Heart right ventricle (tissue), 16 donors: ENCODE measurements around the gene HABP2. TPM values are rescaled to one million over a fixed set of nuclear protein-coding genes. Genes with fewer than 3 reads are reported as not detected.

Experiments used
- ATAC-seq, 8 donors: fragments of 200-7000 bp; cut with Tn5 transposase; one replicate each; pipeline ENCODE4 v1.9.1; 2020; ENCODE audit warnings: mild to moderate bottlenecking in 8 of 8, moderate library complexity in 8 of 8, moderate number of reproducible peaks in 1 of 8
- DNase-seq, 2 donors: peaks; one replicate each; pipeline ENCODE4 v3.0.0-alpha.2; 2020
- H3K27ac ChIP-seq, 10 donors: fragments of 200-600 bp; sonication (generic) in 2 of 10; one replicate each; pipeline versions ENCODE4 v1.5.0 to v1.8.0; 2020 to 2022; ENCODE audit warnings: mild to moderate bottlenecking in 3 of 10
- H3K27me3 ChIP-seq, 7 donors: fragments of 200-600 bp; one replicate each; pipeline ENCODE4 v1.8.0; 2021 to 2022; ENCODE audit warnings: mild to moderate bottlenecking in 2 of 7
- H3K36me3 ChIP-seq, 9 donors: fragments of 200-600 bp; sonication (generic) in 1 of 9; one replicate each; pipeline versions ENCODE4 v1.5.0 to v1.8.0; 2020 to 2022; ENCODE audit warnings: mild to moderate bottlenecking in 2 of 9
- H3K4me1 ChIP-seq, 9 donors: fragments of 200-600 bp; sonication (generic) in 1 of 9; one replicate each; pipeline versions ENCODE4 v1.5.0 to v1.8.0; 2020 to 2022; ENCODE audit warnings: mild to moderate bottlenecking in 4 of 9
- H3K4me3 ChIP-seq, 10 donors: fragments of 200-600 bp; sonication (generic) in 2 of 10; one replicate each; pipeline versions ENCODE4 v1.5.0 to v1.8.0; 2020 to 2022; ENCODE audit warnings: mild to moderate bottlenecking in 7 of 10, moderate library complexity in 2 of 10
- H3K9me3 ChIP-seq, 11 donors: fragments of 200-600 bp in 10 of 11; sonication (generic) in 2 of 11; one replicate each; pipeline versions ENCODE4 v1.5.0 to v1.8.0; 2013 to 2022; ENCODE audit warnings: mild to moderate bottlenecking in 2 of 11, control low read depth in 1 of 11, moderate library complexity in 1 of 11
- WGBS, 2 donors: extraction: QIAGEN DNeasy Blood & Tissue Kit; methylation state at CpG; one replicate each; pipeline ENCODE4 v1.1.7; 2013; ENCODE audit warnings: inconsistent platforms in 1 of 2; 5-methylcytosine and 5-hydroxymethylcytosine counted together
- intact Hi-C, 10 donors: fragments of 100-400 bp; cut with DNase I; formaldehyde crosslinking; loops; one replicate each; pipeline versions ENCODE4 v1.11.1 to v1.14.2; 2022
- polyA plus RNA-seq, 2 donors: library from polyadenylated mRNA; stranded (reverse); fragments of 200-250 nt; gene quantifications; one replicate each; pipeline ENCODE4 v1.2.3, GENCODE V29; 2013
- total RNA-seq, 10 donors: library from RNA; stranded (reverse); fragmentation: NEBNext Ultra II Directional in 3 of 10; extraction: Animal tissue kit (Norgen Biotek cat#: 25700) in 3 of 10; gene quantifications; one replicate each; pipeline versions ENCODE4 v1.2.1 to v1.2.4, GENCODE V29; 2021 to 2023
- TF ChIP-seq, protein P1 (sequence below), 9 donors: fragments of 200-600 bp; sonication (generic) in 2 of 9; IDR thresholded peaks; one replicate each; pipeline versions ENCODE4 v1.5.0 to v1.8.0; 2021 to 2022; ENCODE audit warnings: antibody characterized with exemption in 9 of 9, mild to moderate bottlenecking in 5 of 9, moderate library complexity in 1 of 9
- donor health status: Arrhythmogenic right ventricular cardiomyopathy.
- donor health status: ischemic (EF 13 %, LVEDD 7.1; RV severe dilation, severe dysfunction).
- donor health status: healthy with polysubstance abuse.
- donor health status: DM: no; HTN: yes; CAD: no.
- donor health status: DM: no; HTN: no; CAD: no.
- donor health status: ischemic (EF 25% LVEDD 6.9; RV normal size, moderate dysfunction).
- donor health status: ischemic (EF 25% LVEDD 5.7; RV mildly dilated, moderate dysfunction).
- donor health status: healthy.
- donor health status: DM: yes; HTN: yes; CAD: no.
- donor health status: Ischemic cardiomyopathy.
- donor health status: ischemic (EF 35%, LVEDD 5.7; RV mildly dilated, moderate dysfunction).
- donor health status: nonischemic (EF 11% LVEDD 7.7; RV severe dilation, severe dysfunction).
- donor health status: DM: yes; HTN: yes; CAD: no.
- donor health status: PGD.
- donor health status: ischemic (EF 29% LVEDD 5.4; RV normal size, mild dysfunction).
- donor health status: nonischemic (EF 23%, LVEDD 6.1; RV moderate dilation, normal function).

HABP2 gene
- total and polyA plus RNA-seq, 12 donors: 0.12 to 0.51 TPM; not detected in 10

DNA sequence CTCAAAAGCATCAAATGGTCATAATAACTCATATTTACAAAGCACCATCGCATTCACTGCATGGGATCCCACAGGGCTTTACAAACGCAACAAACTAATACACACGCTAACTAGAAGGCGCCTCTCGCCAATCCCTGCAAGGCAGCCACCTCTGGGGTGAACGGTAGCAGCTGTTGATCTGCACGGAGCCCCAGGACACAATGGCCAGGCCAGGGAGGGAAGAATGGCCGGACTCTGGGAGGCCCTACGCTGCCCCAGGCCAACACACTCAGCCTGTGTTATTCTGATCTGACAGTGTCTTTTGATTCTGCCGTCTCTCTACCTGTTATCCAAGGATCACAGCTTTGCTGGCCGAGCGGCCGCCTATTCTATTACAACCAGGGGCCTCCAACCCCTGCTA, 41.8 kb downstream of the HABP2 start:
- intact Hi-C loops: no loop called here
- WGBS, 2 donors: 87 to 90% methylated on average over 13 of the region's 13 CpGs
- H3K36me3 ChIP-seq: peaks cover 0 to 99% (median 11%) of the 10 kb centered on the region in 9 donors

DNA sequence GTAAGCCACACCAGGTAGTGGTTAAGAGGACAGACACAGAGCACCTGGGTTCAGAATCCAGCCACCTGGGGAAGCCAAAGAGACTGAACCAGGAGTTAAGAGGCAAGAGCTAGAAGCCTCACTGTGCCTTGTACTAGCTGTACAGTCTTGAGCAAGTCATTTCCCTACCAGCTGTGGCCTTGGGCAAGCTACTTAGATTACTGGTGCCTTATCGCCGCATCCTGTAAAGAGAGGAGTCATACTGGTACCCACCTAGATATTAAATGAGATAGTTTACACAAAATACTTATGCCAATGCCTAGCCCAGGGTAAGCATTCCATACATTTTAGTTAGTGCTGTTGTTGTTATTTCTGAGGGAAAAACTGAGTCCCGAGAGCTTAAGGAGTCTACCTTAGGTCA, 47.7 kb downstream of the HABP2 start:
- peaks cover 0 to 38% (median 14%) of the 10 kb centered on the region in 9 donors for H3K4me1 ChIP-seq
- H3K4me3 ChIP-seq: no peak overlapping the region
- ATAC-seq: no peak
- no peak overlapping the region for H3K27ac ChIP-seq
- intact Hi-C loops: no loop called here
- DNase-seq: no peak
- H3K27me3 ChIP-seq: peaks cover 0 to 7% (median 0%) of the 10 kb centered on the region in 7 donors
- 90 to 96% methylated on average over 3 of the region's 3 CpGs for WGBS, 2 donors
- H3K36me3 ChIP-seq: peaks cover 0 to 97% (median 4%) of the 10 kb centered on the region in 9 donors
- H3K9me3 ChIP-seq: no peaks in the 10 kb centered on the region
- TF ChIP-seq, protein P1, sequence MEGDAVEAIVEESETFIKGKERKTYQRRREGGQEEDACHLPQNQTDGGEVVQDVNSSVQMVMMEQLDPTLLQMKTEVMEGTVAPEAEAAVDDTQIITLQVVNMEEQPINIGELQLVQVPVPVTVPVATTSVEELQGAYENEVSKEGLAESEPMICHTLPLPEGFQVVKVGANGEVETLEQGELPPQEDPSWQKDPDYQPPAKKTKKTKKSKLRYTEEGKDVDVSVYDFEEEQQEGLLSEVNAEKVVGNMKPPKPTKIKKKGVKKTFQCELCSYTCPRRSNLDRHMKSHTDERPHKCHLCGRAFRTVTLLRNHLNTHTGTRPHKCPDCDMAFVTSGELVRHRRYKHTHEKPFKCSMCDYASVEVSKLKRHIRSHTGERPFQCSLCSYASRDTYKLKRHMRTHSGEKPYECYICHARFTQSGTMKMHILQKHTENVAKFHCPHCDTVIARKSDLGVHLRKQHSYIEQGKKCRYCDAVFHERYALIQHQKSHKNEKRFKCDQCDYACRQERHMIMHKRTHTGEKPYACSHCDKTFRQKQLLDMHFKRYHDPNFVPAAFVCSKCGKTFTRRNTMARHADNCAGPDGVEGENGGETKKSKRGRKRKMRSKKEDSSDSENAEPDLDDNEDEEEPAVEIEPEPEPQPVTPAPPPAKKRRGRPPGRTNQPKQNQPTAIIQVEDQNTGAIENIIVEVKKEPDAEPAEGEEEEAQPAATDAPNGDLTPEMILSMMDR (IDR thresholded peaks at IDR 0.05): no peak

More for the DNA sequence above, 41.8 kb downstream of the HABP2 start:
- Histone ChIP-seq H3K4me1 (peaks cover 0 to 9% (median 0%) of the 10 kb centered on the region in 9 donors), H3K27me3 (no peaks in the 10 kb centered on the region), H3K27ac (no peak overlapping the region), H3K9me3 (no peaks in the 10 kb centered on the region), H3K4me3 (no peak overlapping the region)
- TF ChIP-seq, protein P1 (IDR thresholded peaks at IDR 0.05): no peak
- DNase-seq: no peak
- ATAC-seq: no peak

DNA sequence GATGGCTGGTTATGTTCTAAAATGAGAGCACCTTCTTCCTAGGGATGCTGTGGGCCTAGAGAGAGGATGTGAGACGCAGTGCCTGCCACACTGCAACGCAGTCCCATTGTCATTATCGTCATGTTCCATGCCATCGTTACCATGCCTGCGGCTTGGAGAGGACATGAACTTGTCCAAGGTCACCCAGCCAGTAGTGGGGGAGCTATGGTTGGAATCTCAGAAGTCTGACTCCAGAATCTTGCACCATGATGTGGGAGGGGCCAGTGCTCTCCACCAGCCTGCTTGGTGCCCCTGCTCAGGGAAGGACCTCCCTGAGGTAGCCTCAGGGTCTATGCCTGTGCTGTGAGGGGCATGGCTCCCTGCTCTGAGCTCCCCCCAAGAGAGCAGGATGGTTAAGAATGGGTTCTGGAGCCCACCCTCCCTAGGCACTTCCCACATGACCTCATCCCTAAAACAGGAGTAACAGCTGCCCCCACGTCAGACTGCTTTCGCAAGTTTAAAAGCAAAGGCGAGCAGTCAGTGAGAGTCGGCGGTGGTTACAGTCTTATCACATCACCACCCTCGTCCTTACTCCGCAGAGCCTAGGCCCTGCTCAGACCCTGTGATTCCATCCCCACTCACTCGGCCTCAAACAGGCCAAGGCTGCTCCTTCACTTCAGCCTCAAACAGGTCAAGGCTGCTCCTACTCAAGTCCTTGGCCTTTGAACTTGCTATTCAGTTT, 50.4 kb downstream of the HABP2 start:
- peaks cover 0 to 7% (median 0%) of the 10 kb centered on the region in 7 donors for H3K27me3 ChIP-seq
- H3K36me3 ChIP-seq: peaks cover 0 to 94% (median 4%) of the 10 kb centered on the region in 9 donors
- no peak overlapping the region for H3K4me3 ChIP-seq
- intact Hi-C loops: no loop called here
- DNase-seq: peak in 1 of 2 donors; percentile 36
- no peaks in the 10 kb centered on the region for H3K9me3 ChIP-seq
- H3K4me1 ChIP-seq: peaks cover 3 to 42% (median 26%) of the 10 kb centered on the region in 9 donors
- peak overlapping the region in 7 of 10 donors; percentile 1 to 68 (median 46) for H3K27ac ChIP-seq
- ATAC-seq: peak; percentile 23 to 75 (median 62)
- 60 to 63% methylated on average over 13 of the region's 13 CpGs for WGBS, 2 donors
- TF ChIP-seq, protein P1 (IDR thresholded peaks at IDR 0.05): no peak

DNA sequence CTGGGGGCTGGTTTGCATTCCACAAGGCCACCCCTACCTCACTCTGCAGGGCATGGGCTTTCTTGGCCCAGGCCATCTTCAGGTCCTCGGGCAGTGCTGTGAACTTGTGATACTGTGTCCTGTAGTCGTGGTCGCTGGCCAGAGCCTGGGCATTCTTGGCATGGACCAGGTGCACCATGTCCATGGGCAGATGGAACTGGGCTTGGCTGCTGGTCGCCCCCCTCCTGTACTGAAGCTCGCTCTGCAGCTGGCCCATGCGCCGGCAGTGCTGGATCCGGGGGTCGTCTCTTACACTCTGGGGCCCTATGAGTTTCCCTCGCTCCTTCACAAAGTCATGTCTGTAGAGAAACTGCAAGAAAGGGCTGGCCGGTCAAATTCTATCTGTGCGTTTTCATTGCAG, 51.7 kb downstream of the HABP2 start:
- H3K27me3 ChIP-seq: peaks cover 0 to 7% (median 0%) of the 10 kb centered on the region in 7 donors
- no peaks in the 10 kb centered on the region for H3K9me3 ChIP-seq
- WGBS, 2 donors: 69 to 81% methylated on average over 12 of the region's 12 CpGs
- intact Hi-C loops: no loop called here
- H3K4me3 ChIP-seq: no peak overlapping the region
- peaks cover 3 to 42% (median 26%) of the 10 kb centered on the region in 9 donors for H3K4me1 ChIP-seq
- H3K27ac ChIP-seq: peak overlapping the region in 8 of 10 donors; percentile 5 to 68 (median 44)
- TF ChIP-seq, protein P1 (IDR thresholded peaks at IDR 0.05): no peak
- peaks cover 0 to 94% (median 9%) of the 10 kb centered on the region in 9 donors for H3K36me3 ChIP-seq
- no peak for DNase-seq
- ATAC-seq: peak in 6 of 8 donors; percentile 21 to 68 (median 42)
